ENCODE data around the gene PLSCR1. TPM values are rescaled to one million over a fixed set of nuclear protein-coding genes. Genes with fewer than 3 reads are reported as not detected.
A peak's percentile ranks its signal among the peaks of the same experiment; 100 is the strongest.

The PLSCR1 gene
- 10 to 100 TPM; 35.0 to 37.4 TPM for polyA plus RNA-seq

DNA sequence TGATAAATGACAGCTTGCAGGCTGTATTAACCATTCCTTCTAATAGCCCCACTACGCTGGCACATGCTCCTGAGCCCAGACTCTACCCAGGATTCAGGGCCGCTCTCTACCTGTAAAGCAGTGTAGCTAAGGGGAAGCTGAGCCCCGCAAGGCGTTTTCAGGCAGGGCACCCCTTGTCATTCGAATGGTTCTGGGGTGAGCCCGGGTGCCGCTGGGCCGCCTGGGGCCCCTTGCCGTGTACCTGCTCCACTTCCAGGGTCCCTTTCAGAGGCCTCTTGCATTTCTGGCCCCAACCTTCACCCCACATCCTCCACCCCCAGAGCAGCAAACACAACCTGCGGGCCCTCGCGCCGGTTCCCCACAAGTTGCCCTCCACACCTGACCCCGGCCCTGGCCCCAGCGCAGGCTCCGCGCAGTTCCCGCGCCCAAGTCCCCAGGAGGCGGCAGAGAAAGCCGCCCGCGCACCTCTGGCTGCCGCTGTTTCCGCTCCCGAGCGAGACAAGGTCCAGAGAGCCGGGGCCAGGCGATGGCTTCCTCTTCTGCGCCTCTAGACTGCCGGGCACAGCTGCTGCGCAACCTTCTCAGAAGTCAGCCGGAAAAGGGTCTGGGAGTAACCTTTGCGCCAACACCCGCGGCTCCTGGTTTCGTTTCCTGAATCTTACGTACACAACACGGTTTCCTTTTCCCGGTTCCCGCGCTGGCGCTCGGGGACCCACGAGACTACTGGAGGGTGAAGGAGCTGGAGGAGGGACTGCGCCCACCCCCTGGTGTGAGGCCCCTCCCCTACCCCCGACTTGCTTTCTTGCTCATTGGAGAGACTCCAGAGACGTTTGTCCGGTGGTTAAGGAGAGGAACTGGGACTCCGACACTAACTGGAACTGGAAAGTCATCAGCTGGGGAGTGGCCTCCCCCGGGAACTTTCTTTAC, at the start of gene PLSCR1:
TSS of gene PLSCR1 (minus strand) at position 606 of the 927 bp plus-strand sequence. CDS start 8,055 bp downstream, outside the sequence.
- H3K4me3 ChIP-seq (ENCODE audit: low read depth in 1 of 2, low read length in 2 of 2): peak within 1 kb of the TSS; percentile 89 to 97
- WGBS, 2 donors: 0 to 1% methylated on average over 51 of the region's 51 CpGs
- H3K27ac ChIP-seq (ENCODE audit: low read depth in 2 of 2, low read length in 1 of 2): peak within 1 kb of the TSS; percentile 95 to 96
- peaks cover 0 to 2% of the 10 kb centered on the region in 2 donors for H3K9me3 ChIP-seq (ENCODE audit: control insufficient read depth in 2 of 2, insufficient read depth in 1 of 2, low read depth in 1 of 2, low read length in 1 of 2)
- H3K36me3 ChIP-seq (ENCODE audit: control insufficient read depth in 2 of 2, insufficient read depth in 2 of 2, low read length in 1 of 2): no peaks in the 10 kb centered on the region
- H3K4me1 ChIP-seq (ENCODE audit: control insufficient read depth in 2 of 2, insufficient read depth in 2 of 2, low read length in 1 of 2): peaks cover 0 to 4% of the 10 kb centered on the region in 2 donors
- no peaks in the 10 kb centered on the region for H3K27me3 ChIP-seq (ENCODE audit: control insufficient read depth in 1 of 2, insufficient read depth in 2 of 2, low read length in 2 of 2)

DNA sequence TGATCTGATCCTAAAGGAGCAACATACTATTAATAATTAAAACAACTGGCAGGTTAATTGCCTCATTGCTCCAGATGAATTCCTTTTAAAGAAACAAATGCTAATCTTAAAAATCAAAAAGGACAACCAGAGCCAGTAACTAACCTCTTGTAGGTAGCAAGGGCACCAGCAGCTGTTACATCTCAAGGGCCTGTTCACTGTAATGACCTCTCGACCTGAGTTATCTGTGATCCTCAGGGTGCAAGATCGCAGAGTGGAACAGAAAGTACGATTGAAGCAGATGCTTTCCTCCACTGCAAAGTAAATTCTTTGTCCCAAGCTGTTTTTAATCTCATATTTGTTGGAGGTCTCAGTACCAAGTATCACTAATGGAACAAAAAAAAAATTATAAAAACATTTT, 49.4 kb upstream of the PLSCR1 start:
- WGBS, 2 donors: 81 to 84% methylated on average over 3 of the region's 3 CpGs
- Histone ChIP-seq H3K4me1 (ENCODE audit: control insufficient read depth in 2 of 2, insufficient read depth in 2 of 2, low read length in 1 of 2) (no peaks in the 10 kb centered on the region), H3K27ac (ENCODE audit: low read depth in 2 of 2, low read length in 1 of 2) (no peak overlapping the region), H3K4me3 (ENCODE audit: low read depth in 1 of 2, low read length in 2 of 2) (no peak overlapping the region), H3K27me3 (ENCODE audit: control insufficient read depth in 1 of 2, insufficient read depth in 2 of 2, low read length in 2 of 2) (no peaks in the 10 kb centered on the region), H3K9me3 (ENCODE audit: control insufficient read depth in 2 of 2, insufficient read depth in 1 of 2, low read depth in 1 of 2, low read length in 1 of 2) (no peaks in the 10 kb centered on the region), H3K36me3 (ENCODE audit: control insufficient read depth in 2 of 2, insufficient read depth in 2 of 2, low read length in 1 of 2) (no peaks in the 10 kb centered on the region)

- Histone ChIP-seq H3K27ac (ENCODE audit: low read depth in 2 of 2, low read length in 1 of 2) (no peak overlapping the region), H3K9me3 (ENCODE audit: control insufficient read depth in 2 of 2, insufficient read depth in 1 of 2, low read depth in 1 of 2, low read length in 1 of 2) (no peaks in the 10 kb centered on the region), H3K36me3 (ENCODE audit: control insufficient read depth in 2 of 2, insufficient read depth in 2 of 2, low read length in 1 of 2) (no peaks in the 10 kb centered on the region), H3K27me3 (ENCODE audit: control insufficient read depth in 1 of 2, insufficient read depth in 2 of 2, low read length in 2 of 2) (no peaks in the 10 kb centered on the region), H3K4me1 (ENCODE audit: control insufficient read depth in 2 of 2, insufficient read depth in 2 of 2, low read length in 1 of 2) (no peaks in the 10 kb centered on the region), H3K4me3 (ENCODE audit: low read depth in 1 of 2, low read length in 2 of 2) (no peak overlapping the region)
- 50 to 52% methylated on average over 2 of the region's 2 CpGs for WGBS, 2 donors
Observed at GRCh38 chr3:146590521-146590920, 46.1 kb upstream of the PLSCR1 start.

DNA sequence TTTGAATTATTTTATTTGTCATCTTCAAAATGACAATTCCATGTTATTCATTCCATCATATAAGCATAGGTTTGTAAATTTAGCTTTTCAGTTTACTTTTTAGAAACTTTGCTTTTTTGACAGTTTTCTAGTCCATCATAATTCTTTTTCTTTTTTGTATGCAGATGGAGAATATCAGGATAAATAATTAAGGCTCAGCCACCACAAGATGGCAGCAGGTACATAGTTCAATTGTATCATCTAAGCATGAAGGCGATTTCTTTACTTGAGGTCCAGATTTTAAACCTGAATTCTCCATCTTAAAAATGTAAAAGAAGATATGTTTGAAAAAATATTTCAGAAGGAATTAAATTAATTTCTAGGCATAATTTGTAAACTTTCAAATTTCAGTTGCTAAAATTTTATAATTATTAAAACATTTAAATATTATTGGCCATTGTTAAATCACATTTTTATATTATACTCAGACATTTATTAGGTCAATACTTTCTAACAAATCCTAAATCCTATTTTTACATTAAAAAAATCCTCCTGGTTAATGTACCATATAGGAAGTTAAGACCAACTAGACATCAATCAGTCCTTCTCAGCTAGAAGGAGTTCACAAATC, 45.6 kb upstream of the PLSCR1 start:
- Histone ChIP-seq H3K4me1 (ENCODE audit: control insufficient read depth in 2 of 2, insufficient read depth in 2 of 2, low read length in 1 of 2) (no peaks in the 10 kb centered on the region), H3K27ac (ENCODE audit: low read depth in 2 of 2, low read length in 1 of 2) (no peak overlapping the region), H3K9me3 (ENCODE audit: control insufficient read depth in 2 of 2, insufficient read depth in 1 of 2, low read depth in 1 of 2, low read length in 1 of 2) (no peaks in the 10 kb centered on the region), H3K27me3 (ENCODE audit: control insufficient read depth in 1 of 2, insufficient read depth in 2 of 2, low read length in 2 of 2) (no peaks in the 10 kb centered on the region), H3K36me3 (ENCODE audit: control insufficient read depth in 2 of 2, insufficient read depth in 2 of 2, low read length in 1 of 2) (no peaks in the 10 kb centered on the region), H3K4me3 (ENCODE audit: low read depth in 1 of 2, low read length in 2 of 2) (no peak overlapping the region)
- WGBS, 2 donors: 2 to 5% methylated on average over 1 of the region's 1 CpG

DNA sequence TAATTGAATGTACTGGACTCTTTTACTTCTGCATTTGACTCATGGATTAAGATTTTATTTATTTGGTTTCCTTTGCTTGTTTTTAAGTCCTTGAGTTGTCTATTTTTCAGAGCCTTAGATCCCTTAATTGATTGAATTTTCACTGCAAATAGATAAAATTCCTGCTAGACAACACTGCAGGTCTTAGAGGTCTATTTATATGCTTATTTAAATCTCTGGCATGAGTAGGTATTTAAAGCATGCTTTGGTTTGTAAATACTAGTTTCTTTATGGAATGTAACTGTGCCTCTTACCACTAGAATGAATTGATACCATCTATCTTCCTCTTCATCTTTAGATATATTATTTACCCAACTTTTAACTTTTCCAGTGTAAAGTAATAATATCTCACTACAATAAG, 40.7 kb upstream of the PLSCR1 start:
- Histone ChIP-seq H3K27ac (ENCODE audit: low read depth in 2 of 2, low read length in 1 of 2) (no peak overlapping the region), H3K36me3 (ENCODE audit: control insufficient read depth in 2 of 2, insufficient read depth in 2 of 2, low read length in 1 of 2) (no peaks in the 10 kb centered on the region), H3K27me3 (ENCODE audit: control insufficient read depth in 1 of 2, insufficient read depth in 2 of 2, low read length in 2 of 2) (no peaks in the 10 kb centered on the region), H3K9me3 (ENCODE audit: control insufficient read depth in 2 of 2, insufficient read depth in 1 of 2, low read depth in 1 of 2, low read length in 1 of 2) (peaks cover 0 to 3% of the 10 kb centered on the region in 2 donors), H3K4me3 (ENCODE audit: low read depth in 1 of 2, low read length in 2 of 2) (no peak overlapping the region), H3K4me1 (ENCODE audit: control insufficient read depth in 2 of 2, insufficient read depth in 2 of 2, low read length in 1 of 2) (peaks cover 2% of the 10 kb centered on the region in 2 donors)

DNA sequence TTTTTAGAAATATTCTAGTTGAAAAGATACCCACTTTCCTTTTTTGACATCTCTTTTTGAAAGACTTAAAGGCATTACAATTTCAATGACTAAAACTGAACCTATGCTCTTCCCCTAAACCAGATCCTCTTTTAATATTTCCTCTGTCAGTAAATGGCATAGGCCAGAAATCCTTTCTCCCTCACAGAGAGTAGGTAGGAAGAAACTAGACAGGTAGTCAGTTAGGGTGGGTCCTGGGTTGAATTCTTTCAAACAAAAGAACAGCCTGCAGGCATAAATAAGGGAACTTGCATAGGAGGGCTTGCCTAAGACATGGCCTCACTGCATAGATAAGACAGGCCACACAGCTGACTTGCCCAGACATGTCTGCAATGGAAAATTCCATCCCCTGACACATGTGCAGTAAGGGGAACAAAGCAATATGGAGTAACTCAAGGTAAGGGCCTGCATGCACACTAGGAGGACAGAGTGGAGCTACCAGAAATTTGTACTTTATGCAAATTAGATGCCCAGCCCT, 37.6 kb upstream of the PLSCR1 start:
- peaks cover 2% of the 10 kb centered on the region in 2 donors for H3K4me1 ChIP-seq (ENCODE audit: control insufficient read depth in 2 of 2, insufficient read depth in 2 of 2, low read length in 1 of 2)
- H3K27ac ChIP-seq (ENCODE audit: low read depth in 2 of 2, low read length in 1 of 2): no peak overlapping the region
- H3K4me3 ChIP-seq (ENCODE audit: low read depth in 1 of 2, low read length in 2 of 2): no peak overlapping the region
- H3K27me3 ChIP-seq (ENCODE audit: control insufficient read depth in 1 of 2, insufficient read depth in 2 of 2, low read length in 2 of 2): no peaks in the 10 kb centered on the region
- H3K36me3 ChIP-seq (ENCODE audit: control insufficient read depth in 2 of 2, insufficient read depth in 2 of 2, low read length in 1 of 2): no peaks in the 10 kb centered on the region
- H3K9me3 ChIP-seq (ENCODE audit: control insufficient read depth in 2 of 2, insufficient read depth in 1 of 2, low read depth in 1 of 2, low read length in 1 of 2): peaks cover 0 to 3% of the 10 kb centered on the region in 2 donors

DNA sequence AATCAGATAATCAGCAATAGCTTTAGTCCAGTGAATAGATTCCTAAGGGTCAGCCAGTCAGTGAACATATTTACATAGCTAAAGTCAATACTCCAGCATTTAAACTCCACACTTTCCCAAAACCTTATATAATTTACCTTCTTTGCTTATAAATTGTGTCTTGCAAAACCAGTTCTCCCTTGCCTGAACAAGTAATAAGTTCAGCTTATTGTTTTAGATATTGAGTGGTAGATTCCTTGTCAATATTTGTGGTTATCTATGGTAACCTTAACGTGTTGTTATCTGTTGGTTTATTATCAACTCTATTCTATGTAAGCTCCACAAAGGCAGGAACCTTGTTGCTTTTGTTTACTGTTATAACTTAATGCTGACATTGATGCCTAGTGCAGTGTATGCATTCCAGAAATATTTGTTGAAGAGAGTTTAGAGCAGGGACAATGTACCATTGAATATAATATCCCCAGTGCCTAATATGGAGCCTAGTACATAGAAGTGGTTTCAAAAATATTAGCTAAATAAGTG, 36.7 kb upstream of the PLSCR1 start:
- Histone ChIP-seq H3K9me3 (ENCODE audit: control insufficient read depth in 2 of 2, insufficient read depth in 1 of 2, low read depth in 1 of 2, low read length in 1 of 2) (peaks cover 0 to 3% of the 10 kb centered on the region in 2 donors), H3K27me3 (ENCODE audit: control insufficient read depth in 1 of 2, insufficient read depth in 2 of 2, low read length in 2 of 2) (no peaks in the 10 kb centered on the region), H3K4me3 (ENCODE audit: low read depth in 1 of 2, low read length in 2 of 2) (no peak overlapping the region), H3K36me3 (ENCODE audit: control insufficient read depth in 2 of 2, insufficient read depth in 2 of 2, low read length in 1 of 2) (no peaks in the 10 kb centered on the region), H3K27ac (ENCODE audit: low read depth in 2 of 2, low read length in 1 of 2) (no peak overlapping the region), H3K4me1 (ENCODE audit: control insufficient read depth in 2 of 2, insufficient read depth in 2 of 2, low read length in 1 of 2) (peaks cover 2% of the 10 kb centered on the region in 2 donors)
- WGBS, 2 donors: 25 to 33% methylated on average over 1 of the region's 1 CpG

DNA sequence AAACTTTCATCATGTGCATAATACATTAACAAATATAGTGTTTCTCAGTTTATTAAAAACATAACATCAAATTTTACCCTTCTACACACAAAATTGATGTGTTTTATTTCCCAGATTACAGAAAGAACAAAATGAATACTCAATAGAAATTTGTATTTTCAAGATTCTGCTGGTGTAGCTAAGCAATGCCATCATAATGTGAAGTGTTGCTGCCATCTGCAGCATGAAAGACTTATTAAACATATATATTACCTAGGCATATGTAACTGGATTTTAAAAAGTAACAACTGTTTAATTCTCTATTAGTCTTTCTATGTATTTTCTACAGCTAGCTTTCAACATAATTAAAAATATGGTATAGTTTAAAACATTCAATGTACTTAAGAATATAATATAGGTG, 33.3 kb upstream of the PLSCR1 start:
- Histone ChIP-seq H3K27me3 (ENCODE audit: control insufficient read depth in 1 of 2, insufficient read depth in 2 of 2, low read length in 2 of 2) (no peaks in the 10 kb centered on the region), H3K4me3 (ENCODE audit: low read depth in 1 of 2, low read length in 2 of 2) (no peak overlapping the region), H3K9me3 (ENCODE audit: control insufficient read depth in 2 of 2, insufficient read depth in 1 of 2, low read depth in 1 of 2, low read length in 1 of 2) (no peaks in the 10 kb centered on the region), H3K36me3 (ENCODE audit: control insufficient read depth in 2 of 2, insufficient read depth in 2 of 2, low read length in 1 of 2) (no peaks in the 10 kb centered on the region), H3K4me1 (ENCODE audit: control insufficient read depth in 2 of 2, insufficient read depth in 2 of 2, low read length in 1 of 2) (peaks cover 2% of the 10 kb centered on the region in 2 donors), H3K27ac (ENCODE audit: low read depth in 2 of 2, low read length in 1 of 2) (no peak overlapping the region)

GRCh38 chr3:146575636-146576035, 31.2 kb upstream of the PLSCR1 start:
- 85 to 86% methylated on average over 2 of the region's 2 CpGs for WGBS, 2 donors
- Histone ChIP-seq H3K4me3 (ENCODE audit: low read depth in 1 of 2, low read length in 2 of 2) (no peak overlapping the region), H3K9me3 (ENCODE audit: control insufficient read depth in 2 of 2, insufficient read depth in 1 of 2, low read depth in 1 of 2, low read length in 1 of 2) (no peaks in the 10 kb centered on the region), H3K27me3 (ENCODE audit: control insufficient read depth in 1 of 2, insufficient read depth in 2 of 2, low read length in 2 of 2) (no peaks in the 10 kb centered on the region), H3K4me1 (ENCODE audit: control insufficient read depth in 2 of 2, insufficient read depth in 2 of 2, low read length in 1 of 2) (no peaks in the 10 kb centered on the region), H3K36me3 (ENCODE audit: control insufficient read depth in 2 of 2, insufficient read depth in 2 of 2, low read length in 1 of 2) (no peaks in the 10 kb centered on the region), H3K27ac (ENCODE audit: low read depth in 2 of 2, low read length in 1 of 2) (no peak overlapping the region)
